HL-60/S4 treated with retinoic acid at 250 ng/mL for 4 days and 3 days (cell line): ENCODE results near the gene DAB2.

ENCODE experiments used
- in situ Hi-C: fragments of 300-500 bp; cut with MboI; formaldehyde crosslinking; loops from 2 replicates; pipeline ENCODE4 v1.7.0; 2022; ENCODE audit warnings: low sequenced_read_pairs

DAB2 gene

DNA sequence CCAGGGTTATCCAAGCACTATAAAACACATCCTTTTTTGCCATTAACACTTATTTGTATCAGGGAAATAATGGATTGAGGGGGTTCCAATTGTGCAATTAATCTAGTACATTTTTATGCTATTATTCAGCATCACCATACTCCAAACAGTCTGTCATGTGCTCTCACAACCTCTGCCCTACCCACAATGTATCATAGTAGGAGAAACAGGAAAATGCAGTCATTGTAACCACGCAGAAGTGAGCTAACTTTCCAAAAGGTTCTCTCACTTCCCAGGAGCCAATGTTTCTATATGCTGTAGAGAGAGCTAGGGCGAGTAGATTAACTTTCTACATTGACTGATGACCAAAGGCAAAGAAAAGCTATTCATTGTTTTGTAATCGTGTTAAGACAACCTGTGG is 29.8 kb downstream of the DAB2 start:
- in situ Hi-C loops: no loop called here

DNA sequence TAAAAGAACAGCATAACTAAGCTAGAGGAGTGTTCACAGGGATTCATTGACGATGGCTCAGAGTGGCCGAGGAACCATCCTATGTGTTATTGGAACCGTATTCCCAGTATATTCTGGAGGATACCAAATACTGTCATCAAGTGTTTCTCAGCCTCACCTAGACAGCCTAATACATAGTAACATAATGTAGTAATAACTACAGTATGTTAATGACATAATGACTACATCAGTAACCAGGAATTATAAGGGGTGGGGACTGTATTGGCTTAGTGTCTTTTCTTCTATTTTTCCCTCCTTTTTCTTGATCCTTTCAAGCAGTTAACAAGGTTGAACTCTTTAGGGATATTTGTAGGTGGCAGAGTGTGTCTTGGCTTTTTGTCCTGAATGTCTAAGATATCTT is 33.8 kb downstream of the DAB2 start:
- in situ Hi-C loops: no loop called here

DNA sequence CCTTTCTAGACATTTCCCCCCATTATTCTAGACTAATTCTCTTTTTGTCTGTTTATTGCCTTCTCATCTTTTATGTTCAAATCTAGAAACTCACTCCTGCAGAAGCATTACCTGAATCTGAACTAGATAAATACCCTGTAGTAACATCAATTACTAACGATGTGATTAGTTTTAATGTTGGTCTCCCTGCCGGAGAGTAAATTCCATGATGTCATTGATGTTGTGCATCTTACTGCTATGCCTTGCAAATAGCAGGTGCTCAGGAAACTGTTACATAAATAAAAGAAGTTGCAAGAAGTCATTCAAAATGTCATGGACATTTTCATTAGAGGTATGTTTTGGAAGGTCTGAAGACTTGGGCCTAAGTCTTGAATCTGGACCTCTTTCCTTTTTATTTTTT is 37.5 kb downstream of the DAB2 start:
- in situ Hi-C loops: loop anchor here (10.0 kb wide), 1 partner anchor 168 kb away; no protein-coding TSS in a partner anchor

DNA sequence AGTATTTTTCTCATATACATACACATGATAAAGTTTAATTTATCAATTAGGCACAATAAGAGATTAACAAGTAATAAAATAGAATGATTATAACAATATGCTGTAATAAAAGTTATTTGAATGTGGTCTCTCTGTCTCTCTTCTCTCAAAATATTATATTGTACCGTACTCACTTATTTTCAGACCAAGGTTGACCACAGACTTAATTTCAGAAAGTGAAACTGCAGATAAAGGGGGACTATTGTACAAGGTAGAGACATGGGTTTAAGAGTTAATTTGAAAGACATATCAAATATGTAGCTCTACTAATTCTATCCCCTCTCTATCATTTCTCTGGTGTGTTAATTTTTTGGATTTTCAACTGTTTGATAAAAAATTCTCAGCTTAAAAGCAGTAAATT is 40.5 kb downstream of the DAB2 start:
- in situ Hi-C loops: loop anchor here (10.0 kb wide), 1 partner anchor 171 kb away; no protein-coding TSS in a partner anchor

DNA sequence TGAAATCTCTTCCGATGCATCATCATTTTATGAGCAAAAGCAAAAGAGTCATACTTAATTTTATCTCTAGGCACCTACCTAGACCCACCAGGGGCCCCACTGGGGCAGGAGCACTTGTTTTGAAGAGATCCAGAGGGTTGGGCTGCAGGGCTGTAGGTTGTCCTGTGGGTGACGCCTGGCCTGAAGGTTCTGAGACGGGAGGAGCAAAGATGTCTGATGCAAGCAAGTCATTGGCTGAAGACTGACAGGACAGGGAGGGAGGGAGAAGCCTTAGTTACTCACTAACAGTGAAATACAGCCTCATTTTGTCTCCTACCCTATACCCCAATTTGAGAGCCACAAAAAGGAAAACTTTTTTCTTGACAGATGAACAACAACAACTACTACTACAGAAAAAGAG is 43.4 kb downstream of the DAB2 start:
- in situ Hi-C loops: loop anchor here (10.0 kb wide), 1 partner anchor 173 kb away; no protein-coding TSS in a partner anchor

DNA sequence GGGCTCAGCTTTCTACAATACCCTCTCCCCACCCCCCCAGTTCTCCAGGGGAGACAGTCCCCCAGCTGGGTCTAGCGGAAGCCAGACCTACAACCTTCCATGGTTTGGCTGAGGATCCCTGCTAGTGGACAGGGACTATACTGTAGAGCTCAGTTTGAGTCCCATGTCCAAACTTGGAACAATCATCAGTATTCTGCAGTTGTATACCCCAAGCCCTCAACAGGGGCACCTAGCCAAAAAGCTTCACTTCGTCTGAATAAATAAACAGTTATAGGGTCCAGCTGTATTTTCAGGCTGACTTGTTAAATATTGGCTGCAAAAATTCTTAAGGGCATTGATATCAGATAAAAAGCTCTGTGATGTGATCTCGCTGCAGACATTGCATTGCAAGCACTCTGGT is 45.1 kb downstream of the DAB2 start:
- in situ Hi-C loops: loop anchor here (10.0 kb wide), 1 partner anchor 175 kb away; no protein-coding TSS in a partner anchor

DNA sequence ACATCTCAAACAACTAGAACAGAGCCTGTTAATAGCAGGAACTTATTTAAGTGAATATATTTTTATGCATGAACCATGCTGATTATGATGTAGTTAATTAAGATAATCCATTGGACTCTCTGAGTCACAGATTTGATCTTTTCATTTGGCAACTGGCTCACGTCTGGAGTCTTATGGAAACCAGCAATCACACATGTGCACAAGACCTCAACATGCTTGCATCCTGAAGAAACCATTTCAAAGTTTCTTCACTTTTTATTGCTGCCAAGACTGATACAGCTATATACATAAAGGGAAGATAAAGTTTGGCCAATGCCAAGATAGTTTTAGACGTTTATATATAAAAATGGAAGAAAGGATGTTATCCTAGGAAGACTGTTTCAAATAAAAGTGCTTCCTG is 47.2 kb downstream of the DAB2 start:
- in situ Hi-C loops: no loop called here

DNA sequence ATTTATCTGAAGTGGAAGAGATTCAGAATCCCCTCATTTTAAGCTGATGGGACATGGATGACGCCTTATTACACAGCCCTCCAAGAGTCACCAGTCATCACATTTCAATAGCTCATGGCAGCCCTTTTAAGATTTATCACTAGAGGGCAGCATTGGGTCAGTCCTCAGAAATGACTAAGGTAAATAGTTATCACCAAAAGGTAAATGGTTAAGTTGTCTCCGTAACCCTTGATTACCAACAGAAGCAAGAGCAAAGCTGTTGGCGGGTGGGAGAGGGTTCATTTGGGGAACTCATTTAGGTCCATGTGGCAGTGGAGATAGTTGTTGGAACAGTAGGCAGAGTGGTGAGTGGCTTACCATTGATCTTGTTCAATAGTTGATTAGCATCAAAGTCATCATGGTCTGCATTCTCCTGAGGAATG is 48.5 kb downstream of the DAB2 start:
- in situ Hi-C loops: no loop called here

- in situ Hi-C loops: no loop called here
Observed at GRCh38 chr5:39373791-39374190, 51.0 kb downstream of the DAB2 start.

GRCh38 chr5:39371367-39371635 is 53.5 kb downstream of the DAB2 start:
- in situ Hi-C loops: no loop called here

GRCh38 chr5:39370555-39371366 is 54.0 kb downstream of the DAB2 start:
- in situ Hi-C loops: no loop called here

- in situ Hi-C loops: no loop called here
Observed at GRCh38 chr5:39369123-39369815, 55.5 kb downstream of the DAB2 start.

GRCh38 chr5:39368116-39368515 is 56.7 kb downstream of the DAB2 start:
- in situ Hi-C loops: no loop called here

DNA sequence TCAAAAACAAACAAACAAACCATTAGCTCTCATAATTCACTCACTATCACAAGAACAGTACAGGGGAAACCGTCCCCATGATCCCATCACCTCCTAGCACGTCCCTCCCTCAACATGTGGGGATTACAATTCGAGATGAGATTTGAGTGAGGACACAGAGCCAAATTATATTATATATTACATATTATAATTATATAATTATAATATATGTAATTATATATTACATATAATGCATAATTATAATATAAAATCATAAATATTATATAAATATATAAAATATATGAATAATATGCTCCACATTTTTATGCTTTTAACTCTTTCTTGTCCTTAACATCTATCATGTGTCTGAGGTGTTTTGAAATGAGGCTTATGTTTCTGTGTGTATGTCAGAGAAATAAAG is 57.1 kb downstream of the DAB2 start:
- in situ Hi-C loops: no loop called here

DNA sequence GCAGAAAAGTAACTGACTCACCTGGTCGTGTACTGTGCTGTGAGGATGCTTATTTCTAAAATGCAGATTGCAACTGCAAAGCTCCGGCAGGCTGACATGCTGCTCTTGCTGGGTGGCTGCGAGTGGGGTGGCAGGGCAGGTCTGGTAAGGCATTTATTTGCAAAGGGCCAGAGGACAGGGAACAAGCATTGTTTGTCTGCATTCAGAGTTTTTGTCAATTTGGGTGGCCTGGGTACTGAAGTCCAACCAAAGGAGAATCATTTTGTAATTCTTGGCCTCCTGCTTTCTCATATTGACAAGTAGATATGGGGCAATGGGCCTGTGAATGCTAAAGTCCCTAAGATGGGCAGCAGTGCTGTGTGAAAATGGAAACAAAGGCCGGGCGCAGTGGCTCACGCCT is 60.4 kb downstream of the DAB2 start, which contains the start of gene C9:
Gene C9, minus strand, starts transcription at position 129 of the 400 bp plus-strand sequence. Its CDS starts 31 bp downstream, at position 98.
- in situ Hi-C loops: no loop called here

DNA sequence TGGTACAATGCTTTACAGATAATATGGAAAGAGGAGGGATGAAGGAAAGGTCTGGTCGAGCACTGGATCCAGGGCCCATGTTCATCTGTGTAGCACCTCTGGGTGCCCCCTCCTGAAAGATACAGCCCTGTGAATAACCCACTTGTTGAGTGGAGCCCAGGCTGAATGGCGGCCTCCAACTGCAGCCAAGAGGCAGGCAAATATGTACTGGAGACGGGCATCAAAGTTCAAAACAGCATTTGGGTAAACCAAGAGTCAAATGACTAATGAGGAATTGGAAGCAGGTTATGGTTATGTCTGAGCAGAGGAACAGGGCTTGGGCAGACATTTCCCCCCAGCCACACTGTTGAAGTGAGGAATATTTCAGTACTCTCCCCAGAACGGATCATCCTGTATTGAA is 61.6 kb downstream of the DAB2 start:
- in situ Hi-C loops: no loop called here

DNA sequence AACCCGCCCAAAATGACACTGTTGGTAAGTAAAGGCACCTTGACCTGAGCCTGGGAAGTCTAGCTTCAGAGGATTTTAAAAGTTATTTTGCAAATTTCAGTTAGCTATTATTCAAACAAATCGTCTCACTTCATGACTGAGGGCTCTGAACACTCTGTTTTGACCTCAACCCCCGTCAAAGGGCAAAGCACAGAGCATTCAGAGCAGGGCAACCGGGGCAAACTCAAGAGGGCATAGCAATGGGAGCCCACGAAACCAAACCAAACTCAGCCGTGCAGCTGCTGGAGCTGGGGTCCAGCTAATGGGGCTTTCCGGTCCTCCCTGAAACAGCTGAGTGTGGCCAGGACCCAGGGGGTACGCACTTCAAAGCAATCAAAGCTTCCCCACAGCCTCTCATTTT is 62.1 kb downstream of the DAB2 start:
- in situ Hi-C loops: no loop called here

DNA sequence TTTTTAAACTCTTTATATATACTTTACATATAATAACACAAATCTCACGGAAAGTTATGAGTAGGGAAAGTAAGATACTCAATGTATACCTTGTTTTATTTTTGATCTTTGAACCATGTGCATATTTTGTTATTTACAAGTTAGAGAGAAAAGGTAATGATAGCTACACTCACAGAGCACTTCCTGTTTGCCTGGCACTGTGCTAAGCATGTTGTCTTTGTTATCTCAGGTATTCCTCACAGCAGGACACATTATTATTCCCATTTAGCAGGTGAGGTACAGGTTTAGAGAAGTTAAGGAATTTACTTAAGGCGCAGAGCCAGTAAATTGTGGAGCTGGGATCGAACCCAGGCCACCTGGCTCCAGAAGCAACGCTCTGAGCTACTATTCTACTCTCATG is 63.5 kb downstream of the DAB2 start:
- in situ Hi-C loops: no loop called here

GRCh38 chr5:39360471-39361111 is 64.2 kb downstream of the DAB2 start:
- in situ Hi-C loops: no loop called here

DNA sequence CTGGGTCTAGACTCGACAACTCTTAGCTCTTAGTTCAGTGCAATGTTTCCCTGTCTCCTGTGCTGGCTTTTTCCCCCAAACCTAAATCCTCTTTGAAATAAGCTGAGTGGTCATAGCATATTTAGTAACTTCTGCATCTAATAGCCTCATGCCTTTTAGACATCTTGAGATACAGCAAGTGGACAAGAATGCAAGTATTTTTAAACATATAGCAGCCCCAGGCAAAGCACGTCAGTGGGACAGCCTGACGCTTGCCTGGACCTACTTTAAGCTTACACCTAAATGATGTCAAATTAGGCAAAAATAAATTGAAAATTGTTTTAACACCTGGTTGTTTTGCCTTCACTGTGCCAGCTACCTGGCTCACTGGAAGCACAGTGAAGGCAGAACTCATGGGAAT is 68.5 kb downstream of the DAB2 start:
- in situ Hi-C loops: no loop called here

- in situ Hi-C loops: no loop called here
Observed at GRCh38 chr5:39355324-39355723, 69.5 kb downstream of the DAB2 start.
